Raji (cell line): Measurements from ENCODE around the gene NUP93.

Source experiments
- POLR2A ChIP-seq: IDR thresholded peaks from 2 replicates; pipeline ENCODE4 v1.6.1; 2011; ENCODE audit warnings: low read depth, low read length, control low read depth; ENCODE audit not compliant: insufficient read depth

The NUP93 gene

GRCh38 chr16:56855946-56856345 lies 126.0 kb downstream of the NUP93 start:
- no peak for TF ChIP-seq POLR2A

DNA sequence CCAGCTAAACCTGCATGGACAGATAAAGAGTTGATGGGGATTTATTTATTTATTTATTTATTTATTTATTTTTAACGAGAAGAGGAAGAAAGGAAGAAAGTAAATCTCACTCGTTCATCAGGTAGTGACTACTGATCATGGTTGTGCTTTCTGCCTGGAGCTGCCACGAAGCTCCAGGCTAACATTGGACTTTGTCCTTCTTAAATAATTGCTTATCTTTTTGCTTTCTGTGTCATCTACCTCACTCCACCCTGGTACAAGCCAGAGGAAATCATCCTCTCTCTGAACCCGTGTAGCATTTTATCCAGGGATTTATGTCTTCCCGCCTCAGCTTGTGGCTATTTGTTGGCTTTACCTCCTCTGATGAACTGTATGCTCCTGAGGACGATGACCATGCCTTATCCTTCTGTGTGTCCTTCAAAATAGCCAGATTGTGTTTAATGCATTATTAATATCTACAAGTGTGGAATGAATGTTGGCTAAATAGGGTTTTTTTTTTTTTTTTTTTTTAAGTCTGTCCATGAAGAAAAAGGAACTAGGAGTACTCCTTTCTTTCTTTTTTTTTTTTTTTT lies 127.0 kb downstream of the NUP93 start:
- TF ChIP-seq POLR2A, result no peak

- no peak for TF ChIP-seq POLR2A
These were observed 128.4 kb downstream of the NUP93 start for GRCh38 chr16:56858374-56858773.

DNA sequence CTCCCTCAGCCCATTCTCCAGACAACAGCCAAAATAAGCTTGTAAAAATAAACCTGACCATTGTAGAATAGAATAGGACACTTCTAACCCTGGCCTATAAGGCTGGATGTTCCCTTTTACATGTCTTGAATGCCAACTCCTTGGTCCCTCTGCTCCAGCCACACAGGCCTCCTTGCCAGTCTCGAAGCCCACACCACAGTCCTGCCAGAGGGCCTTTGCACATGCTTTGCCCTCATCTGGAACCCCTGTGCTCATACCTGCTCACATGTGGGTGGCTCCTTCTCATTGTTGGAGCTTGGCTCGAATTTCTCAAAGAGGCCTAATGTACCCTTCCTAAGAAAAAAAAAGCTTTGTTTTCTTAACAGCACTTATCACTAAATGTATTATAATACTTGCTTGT lies 129.7 kb downstream of the NUP93 start:
- no peak for TF ChIP-seq POLR2A

DNA sequence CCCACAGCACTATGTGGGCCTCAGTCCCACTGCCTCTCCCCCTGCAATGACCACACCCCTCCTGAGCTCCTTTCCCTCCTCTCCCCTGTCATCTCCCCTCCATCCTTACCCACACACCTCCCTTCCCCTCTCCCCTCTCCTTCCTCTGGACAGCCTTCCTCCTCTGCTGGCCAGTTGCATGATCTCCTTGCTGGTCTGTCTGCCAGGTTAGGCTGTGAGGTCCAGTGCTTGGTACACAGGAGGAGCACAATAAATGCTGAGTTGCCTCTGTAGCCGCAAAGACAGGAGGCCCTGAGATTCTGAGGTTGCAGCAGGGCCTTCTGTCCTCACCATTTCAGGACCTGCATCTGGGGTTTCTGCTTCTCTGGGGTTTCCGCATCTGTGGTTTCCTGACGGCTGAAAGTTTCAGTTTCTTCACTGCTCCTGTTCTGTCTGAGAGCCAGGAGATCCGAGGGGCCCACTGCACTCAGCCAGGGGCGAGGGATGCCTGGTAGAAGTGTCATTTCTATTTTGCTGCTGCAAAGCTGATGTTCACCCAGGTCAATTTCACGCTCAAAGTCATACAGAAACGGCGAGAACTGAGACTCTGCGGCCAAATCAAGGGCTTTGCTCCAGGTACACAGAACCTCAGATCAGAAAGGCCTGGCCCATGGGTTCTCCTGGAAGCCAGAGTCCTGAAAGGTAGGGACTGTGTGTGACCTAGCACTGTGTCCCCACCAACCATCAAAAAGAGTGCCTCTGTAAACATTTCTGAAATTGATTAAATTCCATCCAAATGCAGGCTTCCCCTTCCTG lies 130.5 kb downstream of the NUP93 start:
- no peak for TF ChIP-seq POLR2A

DNA sequence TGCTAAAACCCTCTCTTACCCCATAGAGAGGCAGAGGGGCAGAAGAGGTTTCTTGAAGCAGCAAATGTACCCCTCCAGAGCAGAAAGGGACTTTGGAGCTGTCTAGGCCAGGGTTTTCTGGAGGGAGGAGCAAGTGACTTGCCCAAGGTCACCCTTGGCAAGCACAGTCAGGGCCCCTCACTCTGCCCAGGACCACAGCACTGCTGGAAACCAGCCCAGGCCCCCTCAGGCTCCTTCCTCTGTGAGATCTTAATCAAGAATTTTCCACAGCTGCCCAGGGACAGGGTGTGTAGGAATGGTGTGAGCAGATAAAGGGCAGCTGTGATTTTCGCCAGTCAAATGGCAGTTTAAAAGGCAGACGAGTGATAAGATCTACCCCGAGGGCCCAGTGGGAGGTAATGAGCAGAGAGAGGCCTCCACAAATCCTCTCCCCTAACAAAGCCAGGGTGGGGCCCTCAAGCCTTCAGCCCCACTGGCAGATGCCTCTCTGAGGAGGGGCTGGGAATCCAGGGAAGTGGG lies 131.2 kb downstream of the NUP93 start:
- TF ChIP-seq POLR2A, result no peak

DNA sequence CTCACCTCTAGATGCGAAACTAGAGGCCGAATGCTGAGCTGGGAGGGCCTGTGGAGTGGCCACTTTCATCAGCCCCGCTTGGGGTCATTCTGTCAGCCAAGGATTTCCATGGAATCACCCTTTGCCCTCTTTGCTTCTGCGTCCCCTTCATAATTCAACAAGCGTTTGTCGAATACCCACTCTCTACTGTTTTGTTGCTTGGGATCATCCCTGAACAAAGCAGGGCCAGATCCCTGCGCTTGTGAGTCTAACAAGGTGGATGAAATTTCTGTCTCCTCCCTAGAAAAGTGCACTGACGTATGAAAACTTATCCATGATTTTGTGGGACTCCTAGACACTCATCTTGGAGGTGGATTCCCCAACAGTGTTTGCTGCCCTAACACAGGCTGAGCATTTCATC lies 131.8 kb downstream of the NUP93 start:
- no peak for TF ChIP-seq POLR2A

DNA sequence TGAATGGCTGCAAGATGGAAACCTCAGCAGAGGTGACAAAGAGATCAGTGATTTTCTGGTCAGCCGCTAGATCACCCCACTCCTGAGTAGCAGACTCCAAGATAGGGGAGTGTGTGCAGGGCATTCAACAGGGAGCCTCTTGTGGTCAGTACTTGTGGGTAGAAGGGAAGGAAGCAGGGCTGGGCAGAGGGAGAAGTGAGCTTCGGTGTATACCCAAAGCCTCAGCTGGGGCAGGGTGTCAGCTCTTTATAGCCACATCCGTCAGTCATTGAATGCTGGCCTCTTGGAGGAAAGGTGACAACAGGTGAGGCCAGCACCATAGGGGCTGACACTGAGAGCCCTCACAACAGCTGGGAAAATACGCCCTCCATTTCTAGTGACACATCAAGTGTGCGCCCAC lies 132.8 kb downstream of the NUP93 start:
- TF ChIP-seq POLR2A, result no peak

- TF ChIP-seq POLR2A, result no peak
These were observed 135.0 kb downstream of the NUP93 start, which contains the start of gene SLC12A3 for GRCh38 chr16:56864960-56865359. SLC12A3 (plus strand) TSS chr16:56865207; CDS start chr16:56865236, 29 bp downstream.

DNA sequence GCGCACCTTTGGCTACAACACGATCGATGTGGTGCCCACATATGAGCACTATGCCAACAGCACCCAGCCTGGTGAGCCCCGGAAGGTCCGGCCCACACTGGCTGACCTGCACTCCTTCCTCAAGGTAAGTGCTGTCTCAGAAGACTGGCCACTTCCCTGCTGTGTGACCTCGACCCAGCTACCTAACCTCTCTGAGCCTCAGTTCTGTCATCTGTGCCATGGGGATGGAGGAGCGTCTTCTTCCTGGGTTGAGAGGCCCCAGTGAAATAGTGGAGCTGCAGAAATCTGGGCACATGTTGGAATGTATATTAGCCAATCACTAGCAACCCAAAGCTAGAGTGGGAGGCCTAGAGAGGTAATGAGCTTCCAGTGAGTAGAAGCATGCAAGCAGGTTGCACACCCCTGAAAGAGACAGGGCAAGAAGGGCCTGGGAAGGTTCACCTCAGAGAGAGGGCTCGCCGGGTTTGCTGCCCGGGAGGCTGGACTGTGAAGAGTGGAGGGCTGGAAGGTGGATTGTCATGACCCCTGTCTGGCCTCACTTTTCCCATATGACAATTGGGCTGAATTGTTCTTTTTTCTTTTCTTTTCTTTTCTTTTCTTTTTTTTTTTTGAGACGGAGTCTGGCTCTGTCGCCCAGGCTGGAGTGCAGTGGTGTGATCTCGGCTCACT lies 135.6 kb downstream of the NUP93 start:
- TF ChIP-seq POLR2A, result no peak

DNA sequence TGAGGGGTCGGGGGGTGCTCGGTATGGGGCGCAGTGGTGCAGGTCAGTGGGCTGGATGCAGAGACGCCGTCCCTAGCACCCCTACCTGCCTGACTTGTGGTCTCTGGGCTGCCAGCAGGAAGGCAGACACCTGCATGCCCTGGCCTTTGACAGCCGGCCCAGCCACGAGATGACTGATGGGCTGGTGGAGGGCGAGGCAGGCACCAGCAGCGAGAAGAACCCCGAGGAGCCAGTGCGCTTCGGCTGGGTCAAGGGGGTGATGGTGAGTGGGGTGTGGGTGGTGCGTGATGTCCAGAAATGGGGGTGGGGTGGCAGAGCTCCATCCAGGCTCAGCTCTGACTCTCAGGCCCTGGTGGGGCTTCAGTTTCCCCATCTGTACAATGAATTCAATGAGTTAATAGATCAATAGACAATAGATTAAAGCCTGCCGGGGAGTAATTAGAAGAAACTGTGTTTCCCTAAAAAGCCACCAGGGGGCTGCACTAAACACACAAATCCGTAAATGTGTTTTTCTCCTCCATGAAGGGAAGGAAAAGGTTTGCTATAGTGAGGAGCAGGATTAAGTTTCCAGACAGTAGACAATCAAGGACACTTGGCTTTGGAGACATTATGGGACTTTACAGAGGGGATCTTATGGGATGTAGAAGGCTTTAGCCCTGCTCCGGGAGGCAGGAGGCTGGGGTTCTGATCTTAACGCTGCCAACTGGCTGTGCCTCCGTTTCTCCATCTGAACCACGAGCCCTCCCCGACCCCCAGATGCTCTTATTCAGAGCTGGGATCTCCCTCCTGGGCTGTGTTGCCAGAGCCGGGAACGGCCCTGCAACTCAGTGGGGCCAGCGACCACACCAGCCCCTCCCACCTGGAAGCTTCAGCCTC lies 137.3 kb downstream of the NUP93 start:
- TF ChIP-seq POLR2A, result no peak

DNA sequence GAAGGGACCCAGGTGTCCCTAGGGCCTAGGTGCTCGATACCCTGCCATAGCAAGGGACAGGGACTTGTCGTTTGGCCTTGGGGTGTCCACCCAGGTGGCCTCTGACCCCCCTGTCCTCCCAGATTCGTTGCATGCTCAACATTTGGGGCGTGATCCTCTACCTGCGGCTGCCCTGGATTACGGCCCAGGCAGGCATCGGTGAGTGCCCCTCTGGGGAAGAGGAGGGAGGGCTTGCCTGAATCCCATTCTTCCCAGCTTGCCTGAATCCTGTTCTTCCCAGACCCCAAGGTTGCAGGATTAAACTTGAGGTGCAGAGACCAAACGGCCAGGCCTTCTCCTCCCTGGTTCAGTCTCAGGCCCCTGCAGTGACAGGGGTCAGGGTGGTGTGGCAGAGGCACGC lies 138.2 kb downstream of the NUP93 start:
- no peak for TF ChIP-seq POLR2A

DNA sequence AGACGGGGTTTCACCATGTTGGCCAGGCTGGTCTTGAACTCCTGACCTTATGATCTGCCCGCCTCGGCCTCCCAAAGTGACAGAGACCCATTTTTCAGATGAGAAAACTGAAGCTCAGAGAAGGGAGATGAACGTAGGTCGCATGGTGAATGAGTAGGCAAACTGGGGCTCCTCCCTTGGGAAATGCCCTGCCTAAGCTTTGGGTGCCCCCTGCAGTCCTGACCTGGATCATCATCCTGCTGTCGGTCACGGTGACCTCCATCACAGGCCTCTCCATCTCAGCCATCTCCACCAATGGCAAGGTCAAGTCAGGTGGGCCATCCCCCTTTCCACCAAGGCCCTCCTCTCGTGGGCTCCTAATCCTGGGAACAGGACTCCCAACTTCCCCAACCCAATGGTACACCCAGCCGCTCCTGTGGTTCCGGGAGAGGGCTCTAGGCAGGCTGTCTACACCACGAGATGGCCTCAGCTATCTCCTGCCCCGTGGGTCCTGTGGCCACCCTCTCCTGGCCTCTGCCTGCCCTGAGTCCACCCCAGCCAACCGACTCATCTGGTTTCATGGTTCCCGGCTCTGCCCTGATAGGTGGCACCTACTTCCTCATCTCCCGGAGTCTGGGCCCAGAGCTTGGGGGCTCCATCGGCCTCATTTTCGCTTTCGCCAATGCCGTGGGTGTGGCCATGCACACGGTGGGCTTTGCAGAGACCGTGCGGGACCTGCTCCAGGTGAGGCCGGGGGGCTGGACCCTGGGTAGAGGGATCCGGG lies 139.8 kb downstream of the NUP93 start:
- TF ChIP-seq POLR2A, result no peak

- TF ChIP-seq POLR2A, result no peak
These were observed 140.5 kb downstream of the NUP93 start for GRCh38 chr16:56870276-56870888.
